NCI-H2196 treated with DMSO at 0.1 percent for 48 hours (cell line): ENCODE results near the gene GALNT3.
A peak's percentile ranks its signal among the peaks of the same experiment; 100 is the strongest.

Experiments
- DNase-seq: peaks from one replicate; lab custom pipeline; 2025; ENCODE audit not compliant: unreplicated experiment; lab: John Stamatoyannopoulos, UW

GALNT3 gene

GRCh38 chr2:165793779-165794535, at the start of gene GALNT3:
TSS of gene GALNT3 (minus strand) at chr2:165794247. CDS start at chr2:165770700, 23,547 bp downstream.
- DNase-seq = peak; percentile 81

DNA sequence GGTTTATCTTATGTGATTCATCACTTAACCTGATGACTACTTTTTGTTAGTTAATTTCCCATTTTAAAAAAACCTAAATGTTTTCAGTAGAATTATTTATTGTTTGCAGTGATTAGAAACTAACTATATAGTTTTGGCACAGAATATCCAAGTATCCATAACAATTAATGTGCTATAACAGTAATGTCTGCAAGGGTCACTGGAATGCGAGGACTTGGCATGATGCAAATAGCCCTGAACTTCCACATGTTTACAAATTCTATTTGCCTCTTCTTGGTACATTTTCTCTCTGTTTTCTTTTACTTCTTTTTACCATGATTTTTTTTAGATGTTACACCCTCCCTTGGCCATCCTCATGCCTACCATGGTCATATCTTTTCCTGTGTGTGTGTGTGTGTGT, 49.3 kb upstream of the GALNT3 start:
- DNase-seq = peak; percentile 97

- DNase-seq = no peak
These were observed 46.4 kb upstream of the GALNT3 start for GRCh38 chr2:165840333-165840958.

DNA sequence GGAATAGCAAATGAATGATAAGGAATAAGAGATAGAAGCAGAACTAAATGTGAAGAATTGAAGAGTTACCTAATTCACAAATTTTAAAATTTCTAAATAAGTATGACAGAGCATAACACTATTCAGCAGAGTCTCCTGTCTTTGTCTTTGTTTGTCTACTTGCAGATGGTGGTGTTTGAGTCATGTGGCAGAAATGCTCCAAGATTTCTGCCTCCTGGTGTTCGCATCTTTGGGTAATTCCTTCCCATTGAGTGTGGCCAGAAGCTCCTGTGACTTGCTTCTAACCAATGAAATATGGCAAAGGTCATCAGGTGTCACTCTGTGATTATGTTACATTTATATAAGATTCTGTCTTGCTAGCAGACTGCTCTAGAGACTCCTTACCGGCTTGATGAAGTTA, 45.6 kb upstream of the GALNT3 start:
- no peak for DNase-seq

GRCh38 chr2:165837122-165837521, 43.1 kb upstream of the GALNT3 start:
- DNase-seq = no peak

- DNase-seq = no peak
These were observed 41.3 kb upstream of the GALNT3 start for GRCh38 chr2:165835363-165835762.

- DNase-seq = no peak
These were observed 39.1 kb upstream of the GALNT3 start for GRCh38 chr2:165833156-165833555.

DNA sequence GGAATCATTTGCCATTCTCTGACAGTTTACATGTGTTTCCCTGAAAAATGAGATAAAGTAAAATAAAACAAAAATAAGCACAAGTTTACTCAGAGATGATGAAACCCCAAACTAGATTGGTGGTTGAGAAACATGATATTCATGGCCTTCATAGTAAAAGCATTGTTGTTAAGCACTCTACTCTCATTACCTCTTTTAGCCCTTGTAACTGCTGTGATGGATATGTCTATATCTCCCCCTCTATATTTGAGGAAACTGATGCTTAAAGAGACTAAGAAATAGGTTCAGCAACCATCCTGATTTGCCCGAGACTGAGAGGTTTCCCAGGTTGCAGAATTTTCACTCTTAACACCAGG, 33.9 kb upstream of the GALNT3 start:
- DNase-seq = no peak

DNA sequence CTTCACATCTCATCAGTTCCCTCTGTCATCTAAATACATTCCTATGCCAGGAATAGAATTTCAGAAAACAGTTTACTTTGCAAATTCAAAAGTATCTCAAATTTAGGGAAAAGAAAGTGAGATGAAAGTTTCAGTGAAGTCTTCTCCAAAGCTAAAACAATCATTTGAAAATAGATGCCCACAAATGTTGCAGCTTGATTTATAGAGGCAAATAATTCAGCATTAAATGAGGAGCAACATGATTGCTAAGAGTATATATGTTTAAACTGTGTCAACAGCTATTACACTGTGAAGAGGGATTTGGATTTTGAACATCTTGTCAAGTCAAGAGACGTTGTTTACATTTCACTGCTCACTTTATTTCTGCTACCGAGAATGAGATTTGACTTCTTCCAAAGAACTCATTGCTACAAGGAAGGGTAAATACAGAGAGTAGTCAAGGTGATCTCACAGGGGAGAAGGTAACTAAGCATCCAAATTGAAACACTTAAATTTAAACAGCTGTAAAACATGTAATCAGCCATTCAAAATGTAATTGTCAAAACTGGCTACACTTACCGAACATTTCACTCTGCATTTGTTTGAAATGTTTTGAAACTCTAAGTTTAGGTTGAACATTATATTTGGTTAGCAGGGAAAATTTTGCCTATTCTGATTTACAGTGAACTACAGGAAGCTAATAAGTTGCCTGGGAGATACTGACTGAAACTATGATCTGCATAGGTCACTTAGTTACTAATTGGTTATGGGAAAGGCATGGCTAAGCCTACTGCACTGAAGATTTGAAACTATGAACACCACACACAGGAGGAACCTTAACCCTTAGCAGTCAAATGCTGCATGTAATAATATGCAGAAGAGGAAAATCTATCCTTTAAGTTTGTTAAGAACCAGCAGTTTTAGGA, 33.2 kb upstream of the GALNT3 start:
- DNase-seq = no peak

DNA sequence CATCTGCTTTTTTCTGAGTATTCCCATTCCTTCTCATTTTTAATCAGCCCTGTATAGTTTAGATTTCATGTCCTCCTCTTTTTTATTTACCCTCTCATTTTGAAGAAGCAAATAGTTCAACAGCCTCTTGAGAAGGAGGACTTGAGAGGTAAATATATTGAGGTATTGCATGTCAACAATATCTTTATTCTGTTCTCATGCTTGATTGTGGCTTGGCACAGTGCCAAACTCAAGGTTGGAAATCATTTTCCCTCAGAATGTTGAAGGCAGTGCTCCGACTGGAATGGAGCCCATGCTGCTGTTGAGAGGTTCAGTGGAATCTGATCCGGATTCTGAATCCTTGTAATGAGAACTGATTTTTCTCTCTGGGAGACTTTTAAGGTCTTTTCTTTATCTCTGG, 31.0 kb upstream of the GALNT3 start:
- peak; percentile 52 for DNase-seq

- no peak for DNase-seq
These were observed 26.2 kb upstream of the GALNT3 start for GRCh38 chr2:165820296-165820695.

DNA sequence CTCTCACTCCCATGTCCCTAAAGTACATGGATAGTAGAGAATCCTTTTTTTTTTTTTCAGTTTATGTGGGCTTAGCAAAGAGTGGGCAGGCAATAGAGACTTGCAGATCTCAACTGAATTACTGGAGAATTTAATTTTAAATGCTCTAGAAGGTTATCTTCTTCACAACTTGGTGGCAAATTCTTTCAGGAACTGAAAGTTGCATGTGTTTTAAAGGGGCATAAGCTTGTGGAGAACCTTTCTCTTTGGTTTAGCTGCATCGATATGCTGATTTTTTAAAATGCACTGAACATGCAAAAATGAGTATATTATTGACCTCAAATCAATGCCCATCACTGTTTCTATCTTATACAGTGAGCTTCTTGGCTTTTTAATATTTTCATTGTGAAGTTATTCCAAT, 24.9 kb upstream of the GALNT3 start:
- DNase-seq = no peak

- DNase-seq = no peak
These were observed 21.5 kb upstream of the GALNT3 start for GRCh38 chr2:165815299-165816141.

- no peak for DNase-seq
These were observed 20.4 kb upstream of the GALNT3 start for GRCh38 chr2:165814473-165814872.

DNA sequence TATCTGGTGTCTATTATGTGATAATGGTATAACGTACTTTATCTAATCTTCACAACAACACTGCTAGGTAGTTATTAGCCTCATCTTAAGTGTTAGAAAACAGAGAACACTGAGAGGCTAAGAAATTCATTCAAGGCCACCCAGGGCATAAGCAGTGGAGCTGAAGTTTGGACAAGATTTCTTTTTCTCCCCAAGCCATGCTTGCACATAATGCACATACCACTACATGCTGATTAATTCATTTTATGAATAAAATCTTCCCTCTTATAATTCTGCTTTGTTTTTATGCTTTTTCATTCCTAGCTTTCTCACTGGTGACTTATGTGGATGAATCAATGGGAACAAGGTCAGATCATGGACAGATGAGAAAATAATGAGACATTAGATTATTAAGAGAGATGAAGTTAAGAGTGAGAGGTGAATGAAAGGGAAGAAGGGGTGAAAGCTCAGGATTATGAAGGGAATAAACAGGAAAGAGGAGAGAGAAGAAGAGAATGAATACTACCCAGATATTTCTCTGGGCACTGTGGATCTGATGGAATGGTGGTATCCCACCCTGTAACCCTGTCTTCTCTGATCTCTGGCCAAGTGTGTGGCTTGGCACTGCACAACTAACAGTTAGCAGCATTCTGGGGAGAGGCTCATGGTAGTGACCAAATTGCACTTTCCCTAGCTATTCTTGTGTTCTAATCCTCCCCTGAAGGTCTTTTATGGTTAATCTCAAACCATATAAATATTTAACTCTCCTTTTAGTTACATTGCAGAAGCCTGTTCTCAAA, 17.7 kb upstream of the GALNT3 start:
- no peak for DNase-seq

DNA sequence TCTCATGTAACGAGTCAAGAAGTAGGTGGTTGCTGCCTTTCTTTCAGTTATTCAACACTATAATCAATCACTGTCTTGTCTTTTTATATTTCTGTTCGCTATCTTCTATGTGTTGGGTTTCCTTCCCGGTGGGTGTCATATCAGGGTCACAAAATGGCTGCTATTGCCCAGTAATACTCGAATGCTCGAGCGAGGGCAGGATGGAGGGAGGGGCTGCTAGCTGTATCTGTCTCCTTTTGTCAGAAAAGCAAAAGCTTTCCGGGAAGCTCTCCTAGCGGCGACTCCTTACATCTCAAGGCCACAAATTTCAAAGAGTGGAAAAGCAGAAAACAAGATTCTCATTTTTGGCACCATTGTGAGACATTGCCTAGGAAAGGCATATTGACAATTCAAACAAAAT, 16.4 kb upstream of the GALNT3 start:
- no peak for DNase-seq

DNA sequence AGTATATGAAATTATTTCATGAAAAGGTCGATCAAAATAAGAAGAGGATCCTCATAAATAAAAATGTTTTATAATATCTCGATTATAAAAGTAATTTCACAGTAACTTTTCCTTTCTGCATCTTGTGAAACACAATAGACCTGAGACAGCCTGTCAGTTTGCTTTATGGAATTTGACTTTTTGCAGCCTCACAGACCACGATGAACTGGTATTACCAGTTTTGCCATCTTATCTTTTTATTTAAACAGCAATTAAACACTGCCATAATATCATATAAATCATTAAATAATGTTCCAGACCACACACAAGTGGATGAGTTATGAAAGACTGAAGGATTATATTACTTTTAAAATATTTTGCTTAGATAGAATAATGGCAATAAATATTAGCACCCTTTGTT, 10.7 kb upstream of the GALNT3 start:
- DNase-seq = no peak

- no peak for DNase-seq
These were observed 9.2 kb upstream of the GALNT3 start for GRCh38 chr2:165803123-165803760.

- DNase-seq = no peak
These were observed 7.1 kb upstream of the GALNT3 start for GRCh38 chr2:165801176-165801575.
